GM19397 (cell line): Measurements from ENCODE around the gene UHMK1.
"Not testable (repeated sequence)": the region's sequence is repeated elsewhere in the genome, so short reads cannot be mapped to it uniquely, and the experiment has no call there.

Experiments used
- ATAC-seq: cut with Tn5 transposase; IDR thresholded peaks from one replicate; pipeline ENCODE4 v1.9.1; 2021; ENCODE audit warnings: mild to moderate bottlenecking, moderate library complexity; ENCODE audit not compliant: unreplicated experiment

Gene UHMK1

GRCh38 chr1:162497723-162498495 is at the start of gene UHMK1:
UHMK1 (plus strand) TSS chr1:162497818; CDS start chr1:162498001, 183 bp downstream.
- ATAC-seq, result peak; percentile 97

- not testable (repeated sequence) for ATAC-seq
Observed at GRCh38 chr1:162454361-162454760, 43.3 kb upstream of the UHMK1 start.

GRCh38 chr1:162456323-162456722 is 41.3 kb upstream of the UHMK1 start:
- no peak for ATAC-seq

- no peak for ATAC-seq
Observed at GRCh38 chr1:162458236-162458635, 39.4 kb upstream of the UHMK1 start.

GRCh38 chr1:162462425-162462824 is 35.2 kb upstream of the UHMK1 start:
- not testable (repeated sequence) for ATAC-seq

- no peak for ATAC-seq
Observed at GRCh38 chr1:162463021-162463420, 34.6 kb upstream of the UHMK1 start.

- ATAC-seq, result no peak
Observed at GRCh38 chr1:162466797-162467196, 30.8 kb upstream of the UHMK1 start.

- no peak for ATAC-seq
Observed at GRCh38 chr1:162470216-162470615, 27.4 kb upstream of the UHMK1 start.

- ATAC-seq, result no peak
Observed at GRCh38 chr1:162471290-162471853, 26.2 kb upstream of the UHMK1 start.

GRCh38 chr1:162475089-162475488 is 22.5 kb upstream of the UHMK1 start:
- no peak for ATAC-seq

GRCh38 chr1:162475539-162476185 is 22.0 kb upstream of the UHMK1 start:
- ATAC-seq, result no peak

- ATAC-seq, result no peak
Observed at GRCh38 chr1:162476620-162477019, 21.0 kb upstream of the UHMK1 start.

GRCh38 chr1:162485236-162485635 is 12.4 kb upstream of the UHMK1 start:
- ATAC-seq, result no peak

GRCh38 chr1:162487241-162487640 is 10.4 kb upstream of the UHMK1 start:
- no peak for ATAC-seq

GRCh38 chr1:162488219-162488618 is 9.4 kb upstream of the UHMK1 start:
- no peak for ATAC-seq

- not testable (repeated sequence) for ATAC-seq
Observed at GRCh38 chr1:162495531-162496233, 1.9 kb upstream of the UHMK1 start.

GRCh38 chr1:162497104-162497722 is 405 bp upstream of the UHMK1 start:
- no peak for ATAC-seq

- ATAC-seq, result no peak
Observed at GRCh38 chr1:162498496-162498810, 835 bp downstream of the UHMK1 start.

- no peak for ATAC-seq
Observed at GRCh38 chr1:162500805-162501204, 3.2 kb downstream of the UHMK1 start.

- no peak for ATAC-seq
Observed at GRCh38 chr1:162502077-162502476, 4.5 kb downstream of the UHMK1 start.

GRCh38 chr1:162502928-162503327 is 5.3 kb downstream of the UHMK1 start:
- no peak for ATAC-seq
